ENCODE results near the gene CDC20.

DNA sequence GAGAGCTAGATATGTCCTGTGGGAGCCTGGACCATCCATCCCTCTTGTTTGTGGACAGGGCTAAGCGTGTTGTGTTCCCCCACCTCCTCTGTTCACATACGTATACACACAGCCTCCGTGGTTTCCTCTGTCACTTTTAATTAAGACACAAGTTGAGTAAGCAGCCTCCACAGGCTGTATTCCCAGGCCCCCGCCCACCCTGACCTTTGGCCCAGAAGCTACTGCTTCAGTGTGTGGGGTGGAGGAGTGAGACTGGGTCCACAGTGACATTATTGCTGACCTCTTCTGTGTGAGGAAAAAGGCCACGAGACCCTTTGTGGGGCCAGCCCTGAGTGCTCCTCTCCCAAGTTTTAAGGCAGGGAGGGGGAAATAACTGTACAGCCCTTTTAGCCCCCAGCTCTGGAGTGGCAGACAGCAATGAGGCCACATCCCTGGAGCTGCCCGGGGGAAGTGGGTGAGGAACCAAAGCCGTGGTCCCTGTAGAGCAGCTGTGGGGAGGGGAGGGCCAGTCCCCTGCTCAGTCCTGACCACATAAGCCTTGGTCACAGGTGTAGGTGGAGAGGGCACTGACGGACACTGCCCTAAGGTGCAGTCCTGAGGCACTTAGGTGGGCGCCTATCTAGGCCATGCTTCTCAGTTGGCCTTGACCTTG, 4.6 kb downstream of the CDC20 start:
- no peak for TF ChIP-seq CTCF (IDR thresholded peaks at IDR 0.05)
- no peak for TF ChIP-seq POLR2A (IDR thresholded peaks at IDR 0.05)
